Upper lobe of left lung (tissue), 6 donors: ENCODE measurements around the gene UBE2I. TPM values are rescaled to one million over a fixed set of nuclear protein-coding genes. Genes with fewer than 3 reads are reported as not detected.
A peak's percentile ranks its signal among the peaks of the same experiment; 100 is the strongest.

Source experiments
- ATAC-seq, 2 donors: fragments of 200-7000 bp; cut with Tn5 transposase; one replicate each; pipeline ENCODE4 v1.9.1; 2022; ENCODE audit warnings: mild to moderate bottlenecking in 2 of 2, moderate library complexity in 2 of 2; ENCODE audit not compliant: low FRiP score in 2 of 2
- DNase-seq, 2 donors: peaks; one replicate each; pipeline ENCODE4 v3.0.0-alpha.2; 2019 to 2020
- H3K27ac ChIP-seq, 4 donors: fragments of 200-600 bp; sonication (generic); one replicate each; pipeline ENCODE4 v1.5.1; 2016 to 2019
- H3K27me3 ChIP-seq, 4 donors: fragments of 200-600 bp; sonication (generic); one replicate each; pipeline ENCODE4 v1.5.1; 2017 to 2019
- H3K36me3 ChIP-seq, 4 donors: fragments of 200-600 bp; sonication (generic); one replicate each; pipeline ENCODE4 v1.5.1; 2016 to 2019
- H3K4me1 ChIP-seq, 4 donors: fragments of 200-600 bp; sonication (generic); one replicate each; pipeline ENCODE4 v1.5.1; 2018 to 2019
- H3K4me3 ChIP-seq, 4 donors: fragments of 200-600 bp; sonication (generic); one replicate each; pipeline ENCODE4 v1.5.1; 2017 to 2019; ENCODE audit warnings: mild to moderate bottlenecking in 2 of 4, moderate library complexity in 1 of 4
- H3K9me3 ChIP-seq, 4 donors: fragments of 200-600 bp; sonication (generic); one replicate each; pipeline ENCODE4 v1.5.1; 2018 to 2019
- EP300 ChIP-seq, 4 donors: sonication (generic); formaldehyde crosslinking; IDR thresholded peaks; one replicate each; pipeline ENCODE4 v1.5.1; 2017; ENCODE audit warnings: antibody characterized with exemption in 4 of 4, control low read depth in 2 of 4
- POLR2A ChIP-seq, 4 donors: fragments of 450-650 bp; IDR thresholded peaks; one replicate each; pipeline ENCODE4 v1.5.1; 2016 to 2017; ENCODE audit warnings: antibody characterized with exemption in 4 of 4, mild to moderate bottlenecking in 2 of 4
- POLR2AphosphoS5 ChIP-seq, 2 donors: sonication (generic); formaldehyde crosslinking; IDR thresholded peaks; one replicate each; pipeline ENCODE4 v1.5.1; 2017; ENCODE audit warnings: antibody characterized with exemption in 2 of 2
- WGBS, 2 donors: methylation state at CpG; one replicate each; pipeline ENCODE4 v1.1.5; 2017 to 2018; 5-methylcytosine and 5-hydroxymethylcytosine counted together
- total RNA-seq, 6 donors: library from RNA; depleted of rRNA in 4 of 6; stranded (reverse); fragments of >200 nt in 4 of 6; gene quantifications; one replicate each; pipeline versions ENCODE4 v1.1.0 to v1.2.1, GENCODE V29; 2016 to 2021
- TF ChIP-seq, protein P1 (sequence below), 6 experiments: fragments of 450-650 bp in 4 of 6; fragments of 200-600 bp in 2 of 6; sonication (generic) in 2 of 6; IDR thresholded peaks; one replicate each; pipeline ENCODE4 v1.5.1; 2016 to 2019; ENCODE audit warnings: antibody characterized with exemption in 6 of 6
- donor health status: DM: no; HTN: no; CAD: no; lungs with moderate emphysema.
- donor health status: DM: no; HTN: yes; CAD: no; lungs with severe emphysema.

The UBE2I gene
- total RNA-seq, 6 donors from 2014 or later: 51.4 to 113 (median 92.0) TPM

DNA sequence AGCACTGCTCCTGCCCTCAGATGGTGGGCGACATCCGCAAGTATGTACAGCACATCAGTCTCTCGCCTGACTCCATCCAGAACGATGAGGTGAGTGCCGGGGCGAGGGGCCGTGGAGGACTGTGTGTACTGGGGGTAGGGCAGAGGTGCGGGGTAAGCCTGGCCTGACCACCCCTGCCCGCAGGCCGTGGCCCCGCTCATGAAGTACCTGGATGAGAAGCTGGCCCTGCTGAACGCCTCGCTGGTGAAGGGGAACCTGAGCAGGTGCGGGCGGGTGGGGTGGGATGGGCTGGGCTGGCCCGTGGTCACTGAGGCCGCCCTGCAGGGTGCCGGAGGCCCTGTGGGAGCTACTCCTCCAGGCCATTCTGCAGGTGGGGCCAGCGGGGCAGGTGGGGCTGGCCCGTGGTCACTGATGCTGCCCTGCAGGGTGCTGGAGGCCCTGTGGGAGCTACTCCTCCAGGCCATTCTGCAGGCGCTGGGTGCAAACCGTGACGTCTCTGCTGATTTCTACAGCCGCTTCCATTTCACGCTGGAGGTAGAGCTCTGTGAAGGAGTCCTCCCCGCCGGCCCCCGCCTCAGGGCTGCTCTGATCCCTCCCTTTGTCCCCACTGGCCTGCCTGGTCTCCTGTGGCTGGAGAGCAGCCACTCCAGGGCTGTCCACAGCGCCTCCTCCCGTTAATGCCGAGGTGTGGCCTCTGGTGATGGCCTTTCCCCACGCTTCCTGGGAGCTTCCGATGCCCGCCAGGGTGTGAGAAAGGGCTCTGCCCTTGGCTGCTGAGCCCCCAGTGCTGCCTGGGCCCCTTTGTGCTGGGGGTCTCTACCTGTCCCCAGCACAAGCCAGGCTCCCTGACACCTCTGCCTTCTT, 37.2 kb downstream of the UBE2I start:
- peaks cover 20 to 36% (median 28%) of the 10 kb centered on the region in 4 donors for H3K4me1 ChIP-seq
- 75 to 89% methylated on average over 17 to 32 of the region's 34 CpGs for WGBS, 2 donors
- H3K36me3 ChIP-seq: peaks cover 0 to 31% (median 22%) of the 10 kb centered on the region in 4 donors
- H3K27ac ChIP-seq: no peak overlapping the region
- no peaks in the 10 kb centered on the region for H3K9me3 ChIP-seq
- H3K4me3 ChIP-seq: no peak overlapping the region
- ATAC-seq: no peak
- DNase-seq: peak in 1 of 2 donors; percentile 72
- H3K27me3 ChIP-seq: no peaks in the 10 kb centered on the region
- no peak for TF ChIP-seq POLR2A (IDR thresholded peaks at IDR 0.05)
- no peak for TF ChIP-seq POLR2AphosphoS5 (IDR thresholded peaks at IDR 0.05)
- TF ChIP-seq EP300 (IDR thresholded peaks at IDR 0.05): no peak
- TF ChIP-seq, protein P1, sequence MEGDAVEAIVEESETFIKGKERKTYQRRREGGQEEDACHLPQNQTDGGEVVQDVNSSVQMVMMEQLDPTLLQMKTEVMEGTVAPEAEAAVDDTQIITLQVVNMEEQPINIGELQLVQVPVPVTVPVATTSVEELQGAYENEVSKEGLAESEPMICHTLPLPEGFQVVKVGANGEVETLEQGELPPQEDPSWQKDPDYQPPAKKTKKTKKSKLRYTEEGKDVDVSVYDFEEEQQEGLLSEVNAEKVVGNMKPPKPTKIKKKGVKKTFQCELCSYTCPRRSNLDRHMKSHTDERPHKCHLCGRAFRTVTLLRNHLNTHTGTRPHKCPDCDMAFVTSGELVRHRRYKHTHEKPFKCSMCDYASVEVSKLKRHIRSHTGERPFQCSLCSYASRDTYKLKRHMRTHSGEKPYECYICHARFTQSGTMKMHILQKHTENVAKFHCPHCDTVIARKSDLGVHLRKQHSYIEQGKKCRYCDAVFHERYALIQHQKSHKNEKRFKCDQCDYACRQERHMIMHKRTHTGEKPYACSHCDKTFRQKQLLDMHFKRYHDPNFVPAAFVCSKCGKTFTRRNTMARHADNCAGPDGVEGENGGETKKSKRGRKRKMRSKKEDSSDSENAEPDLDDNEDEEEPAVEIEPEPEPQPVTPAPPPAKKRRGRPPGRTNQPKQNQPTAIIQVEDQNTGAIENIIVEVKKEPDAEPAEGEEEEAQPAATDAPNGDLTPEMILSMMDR (IDR thresholded peaks at IDR 0.05): no peak

DNA sequence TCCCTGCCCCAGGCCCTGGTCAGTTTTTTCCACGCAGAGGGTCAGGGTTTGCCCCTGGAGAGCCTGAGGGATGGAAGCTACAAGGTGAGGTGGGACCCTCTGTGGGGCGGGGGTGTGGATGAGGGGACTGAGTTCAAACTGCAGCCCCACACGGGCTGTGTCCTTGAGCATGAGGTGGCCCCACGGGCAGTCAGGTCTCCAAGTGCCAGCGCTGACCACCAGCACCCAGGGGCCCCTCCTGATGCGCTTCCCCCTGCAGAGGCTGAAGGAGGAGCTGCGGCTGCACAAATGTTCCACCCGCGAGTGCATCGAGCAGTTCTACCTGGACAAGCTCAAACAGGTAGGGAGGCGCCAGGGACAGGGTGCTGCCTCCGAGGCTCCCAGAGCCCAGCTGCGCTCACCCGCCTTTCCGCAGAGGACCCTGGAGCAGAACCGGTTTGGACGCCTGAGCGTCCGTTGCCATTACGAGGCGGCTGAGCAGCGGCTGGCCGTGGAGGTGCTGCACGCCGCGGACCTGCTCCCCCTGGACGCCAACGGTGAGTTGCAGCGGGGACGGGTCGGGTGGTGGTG, 37.9 kb downstream of the UBE2I start:
- Histone ChIP-seq H3K36me3 (peaks cover 0 to 31% (median 22%) of the 10 kb centered on the region in 4 donors), H3K4me1 (peaks cover 19 to 38% (median 26%) of the 10 kb centered on the region in 4 donors), H3K27me3 (no peaks in the 10 kb centered on the region), H3K9me3 (no peaks in the 10 kb centered on the region), H3K27ac (no peak overlapping the region), H3K4me3 (no peak overlapping the region)
- WGBS, 2 donors: 90 to 91% methylated on average over 27 to 31 of the region's 31 CpGs
- TF ChIP-seq, protein P1 (IDR thresholded peaks at IDR 0.05): no peak
- TF ChIP-seq POLR2A (IDR thresholded peaks at IDR 0.05) (no peak), EP300 (IDR thresholded peaks at IDR 0.05) (no peak), POLR2AphosphoS5 (IDR thresholded peaks at IDR 0.05) (no peak)
- DNase-seq: peak in 1 of 2 donors; percentile 70
- no peak for ATAC-seq

DNA sequence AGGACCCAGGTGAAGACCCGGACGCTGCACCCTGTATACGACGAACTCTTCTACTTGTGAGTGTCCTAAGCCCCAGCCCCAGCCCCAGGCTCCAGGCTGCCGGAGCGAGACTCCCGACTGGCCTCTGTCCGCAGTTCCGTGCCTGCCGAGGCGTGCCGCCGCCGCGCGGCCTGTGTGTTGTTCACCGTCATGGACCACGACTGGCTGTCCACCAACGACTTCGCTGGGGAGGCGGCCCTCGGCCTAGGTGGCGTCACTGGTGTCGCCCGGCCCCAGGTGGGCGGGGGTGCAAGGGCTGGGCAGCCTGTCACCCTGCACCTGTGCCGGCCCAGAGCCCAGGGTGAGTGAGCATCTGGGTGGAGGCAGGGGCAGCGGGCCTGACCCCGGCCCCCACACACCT, 38.5 kb downstream of the UBE2I start:
- TF ChIP-seq, protein P1 (IDR thresholded peaks at IDR 0.05): no peak
- TF ChIP-seq POLR2A (IDR thresholded peaks at IDR 0.05): no peak
- no peak for TF ChIP-seq EP300 (IDR thresholded peaks at IDR 0.05)
- WGBS, 2 donors: 90 to 91% methylated on average over 22 to 27 of the region's 29 CpGs
- ATAC-seq: no peak
- H3K9me3 ChIP-seq: no peaks in the 10 kb centered on the region
- H3K36me3 ChIP-seq: peaks cover 0 to 31% (median 22%) of the 10 kb centered on the region in 4 donors
- H3K27ac ChIP-seq: no peak overlapping the region
- no peaks in the 10 kb centered on the region for H3K27me3 ChIP-seq
- H3K4me3 ChIP-seq: no peak overlapping the region
- peak in 1 of 2 donors; percentile 86 for DNase-seq
- peaks cover 19 to 38% (median 27%) of the 10 kb centered on the region in 4 donors for H3K4me1 ChIP-seq

DNA sequence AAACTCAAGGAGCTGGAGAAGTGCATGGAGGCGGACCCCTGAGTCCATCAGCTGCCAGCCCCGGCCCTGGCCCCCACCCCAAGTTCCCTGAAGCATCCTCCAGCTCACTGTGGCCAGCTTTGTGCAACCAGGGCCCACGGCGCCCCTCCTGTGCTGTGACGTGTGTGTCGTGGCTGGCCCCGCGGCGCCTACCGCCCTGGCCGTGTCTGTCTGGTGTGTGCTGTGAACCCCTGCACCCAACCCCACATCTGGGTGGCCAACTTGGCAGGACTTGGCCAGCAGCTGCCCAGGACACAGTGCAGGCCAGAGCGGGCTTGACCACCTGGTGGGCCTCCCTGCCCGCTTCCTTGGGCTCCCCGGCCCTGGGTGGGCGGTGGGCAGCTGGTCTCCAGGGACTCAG, 39.0 kb downstream of the UBE2I start:
- Histone ChIP-seq H3K4me3 (no peak overlapping the region), H3K36me3 (peaks cover 0 to 31% (median 22%) of the 10 kb centered on the region in 4 donors), H3K27me3 (no peaks in the 10 kb centered on the region), H3K9me3 (no peaks in the 10 kb centered on the region), H3K27ac (no peak overlapping the region), H3K4me1 (peaks cover 20 to 38% (median 28%) of the 10 kb centered on the region in 4 donors)
- WGBS, 2 donors: 89% methylated on average over 12 of the region's 15 CpGs; no CpG with 5 or more reads in 1 of the 2 donors
- TF ChIP-seq EP300 (IDR thresholded peaks at IDR 0.05): no peak
- TF ChIP-seq POLR2A (IDR thresholded peaks at IDR 0.05): no peak
- TF ChIP-seq, protein P1 (IDR thresholded peaks at IDR 0.05): no peak
- TF ChIP-seq POLR2AphosphoS5 (IDR thresholded peaks at IDR 0.05): no peak
- ATAC-seq (no peak), DNase-seq (peak in 1 of 2 donors; percentile 82)
